HG02610 (cell line): ENCODE measurements around the gene TMEM200C.
"Not testable (repeated sequence)": the region's sequence is repeated elsewhere in the genome, so short reads cannot be mapped to it uniquely, and the experiment has no call there.

ENCODE experiments used
- ATAC-seq: cut with Tn5 transposase; IDR thresholded peaks from one replicate; pipeline ENCODE4 v1.9.1; 2021; ENCODE audit warnings: mild to moderate bottlenecking, moderate library complexity; ENCODE audit not compliant: unreplicated experiment

The TMEM200C gene

DNA sequence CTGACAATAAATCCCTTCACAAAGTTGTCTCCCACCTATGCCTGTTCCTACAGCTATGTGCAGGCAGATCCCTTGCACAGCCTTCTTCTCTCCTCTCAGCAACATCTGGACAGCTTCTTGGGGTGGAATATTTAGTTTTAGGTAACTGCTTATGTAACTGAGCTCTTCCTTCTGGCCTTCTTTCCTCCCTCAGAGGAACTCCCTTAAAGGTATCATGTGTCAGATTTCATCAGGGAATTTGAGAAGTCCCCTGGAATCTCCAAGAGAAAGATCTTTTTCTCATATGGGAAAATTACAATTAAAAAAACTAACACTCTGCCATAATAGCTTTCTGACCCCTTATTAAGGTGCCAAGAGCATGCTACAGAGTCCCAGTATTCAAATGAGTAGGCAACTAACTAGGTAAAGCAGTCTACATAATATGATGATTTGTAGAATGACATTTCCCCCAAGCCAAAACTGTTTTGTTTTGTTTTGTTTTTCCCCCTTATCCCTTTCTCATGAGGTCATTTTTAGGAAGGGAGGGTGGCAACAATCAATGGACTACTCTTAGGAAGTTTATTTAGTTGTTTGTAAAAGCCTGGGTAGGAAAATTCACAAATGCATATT lies 2.4 kb downstream of the TMEM200C start:
- no peak for ATAC-seq

DNA sequence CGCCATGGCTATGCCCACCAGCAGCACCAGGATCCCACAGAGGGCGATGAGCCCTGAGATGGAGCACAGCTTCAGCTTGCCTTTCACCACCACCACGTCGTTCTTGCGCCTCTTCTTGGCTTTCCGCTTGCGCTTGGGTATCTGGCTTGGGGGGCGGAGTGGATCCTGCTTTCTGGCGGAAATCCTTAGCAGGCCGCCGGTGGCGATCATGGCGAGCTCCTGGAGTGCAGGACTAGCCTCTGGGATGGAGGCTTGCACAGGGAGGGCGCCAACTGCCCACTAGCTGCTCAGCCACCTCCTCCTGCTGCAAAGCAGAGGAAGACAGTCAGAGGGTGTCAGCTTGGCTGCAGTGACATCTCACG lies 3.5 kb downstream of the TMEM200C start:
- no peak for ATAC-seq

GRCh38 chr18:5891184-5891853 lies 4.0 kb downstream of the TMEM200C start:
- ATAC-seq = no peak

DNA sequence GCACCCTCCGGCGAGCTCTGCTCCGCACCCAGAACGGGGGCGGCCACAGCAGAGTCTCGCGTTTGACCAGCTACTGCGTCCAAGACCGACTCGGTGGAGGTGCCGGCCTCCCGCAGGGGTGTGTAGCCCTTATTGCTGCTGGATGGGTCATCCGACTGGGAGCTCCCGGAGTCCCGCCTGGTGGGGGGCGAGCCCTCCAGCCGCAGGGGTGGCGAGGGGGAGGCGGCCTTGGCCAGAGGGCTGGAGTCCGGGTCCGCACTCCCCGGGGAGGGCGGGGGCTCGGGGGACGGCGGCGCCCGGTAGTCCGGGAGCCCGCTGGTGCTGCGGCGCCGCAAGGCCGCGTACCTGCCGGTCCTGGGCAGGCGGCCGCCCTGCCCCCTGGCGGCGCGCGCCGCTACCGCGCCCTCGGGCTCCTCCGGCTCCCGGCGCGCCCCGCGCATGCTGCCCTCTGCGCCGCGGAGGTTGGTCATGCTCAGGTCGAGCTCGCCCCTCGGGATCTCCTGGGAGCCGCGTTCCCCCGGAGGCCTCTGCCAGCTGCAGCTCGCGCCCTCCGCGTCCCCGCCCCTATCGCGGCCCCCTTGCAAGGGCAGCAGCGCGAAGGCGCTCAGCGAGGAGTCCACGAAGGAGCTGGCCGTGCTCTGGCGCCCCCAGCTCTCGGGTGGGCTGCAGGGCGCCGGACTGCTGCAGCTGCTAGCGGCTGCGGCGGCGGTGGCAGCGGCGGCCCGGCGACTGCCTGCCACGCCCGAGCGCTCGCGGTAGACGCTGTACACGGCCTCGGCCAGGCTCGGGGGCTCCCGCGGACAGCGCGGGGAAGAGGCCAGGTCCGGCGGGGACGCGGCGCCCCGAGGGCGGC lies 4.8 kb downstream of the TMEM200C start:
- peak; percentile 85 for ATAC-seq

DNA sequence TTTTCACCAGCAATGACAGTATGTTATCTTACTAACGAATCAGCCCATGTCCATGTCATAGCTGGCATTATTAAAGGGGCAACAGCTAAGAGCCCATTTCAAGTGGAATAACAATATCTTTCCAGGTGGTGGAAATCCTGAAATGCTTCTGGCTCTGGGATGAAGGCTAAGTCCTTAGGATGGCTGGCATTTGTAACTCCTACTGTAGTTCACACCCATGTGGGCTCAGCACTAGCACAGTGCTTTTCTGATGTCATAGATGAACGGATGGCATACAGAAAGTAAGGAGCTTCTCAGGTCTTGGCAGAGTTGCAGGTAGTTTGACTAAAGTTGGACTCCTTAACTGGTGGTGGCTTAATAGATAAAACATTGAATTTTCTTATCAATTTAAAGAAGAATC lies 10.0 kb downstream of the TMEM200C start:
- ATAC-seq = no peak

GRCh38 chr18:5884375-5884774 lies 10.9 kb downstream of the TMEM200C start:
- peak; percentile 93 for ATAC-seq

DNA sequence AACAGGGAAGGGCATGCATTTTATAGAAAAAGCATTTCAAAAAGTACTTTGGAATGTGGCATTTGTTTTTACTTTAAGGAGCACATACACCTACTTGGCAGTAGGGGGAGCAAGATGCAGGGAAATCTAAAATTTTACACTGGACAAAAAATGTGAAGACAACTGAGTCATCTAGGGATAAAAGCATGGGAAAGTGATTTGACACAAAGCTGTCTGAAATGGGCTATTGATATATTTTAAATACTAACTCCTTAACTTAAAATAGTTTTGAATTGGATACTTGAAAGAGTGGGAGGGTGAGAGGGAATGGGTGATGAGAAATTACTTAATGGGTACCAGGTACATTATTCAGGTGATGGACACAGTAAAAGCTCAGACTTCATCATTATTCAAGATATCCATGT lies 15.8 kb downstream of the TMEM200C start:
- ATAC-seq = no peak

DNA sequence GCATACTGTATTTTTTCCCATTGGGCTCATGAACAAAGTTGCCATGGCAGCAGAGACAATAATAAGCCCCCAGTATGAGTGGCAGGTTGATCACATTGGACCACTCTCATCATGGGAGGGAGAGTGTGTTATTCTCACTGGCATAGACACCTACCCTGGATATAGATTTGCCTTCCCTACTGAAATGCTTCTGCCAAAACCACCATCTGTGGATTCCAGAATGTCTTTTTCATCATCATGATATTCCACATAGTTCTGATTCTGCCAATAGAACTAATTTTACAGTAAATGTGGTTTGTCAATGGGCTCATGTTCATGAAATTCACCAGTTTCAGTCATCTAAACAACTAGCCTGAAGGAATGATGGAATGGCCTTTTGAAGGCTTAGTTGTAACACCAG lies 18.4 kb downstream of the TMEM200C start:
- ATAC-seq = no peak

- ATAC-seq = no peak
Measured at GRCh38 chr18:5874336-5874735, 21.0 kb downstream of the TMEM200C start.

GRCh38 chr18:5872886-5873285 lies 22.4 kb downstream of the TMEM200C start:
- no peak for ATAC-seq

GRCh38 chr18:5871426-5871825 lies 23.9 kb downstream of the TMEM200C start:
- ATAC-seq = no peak

DNA sequence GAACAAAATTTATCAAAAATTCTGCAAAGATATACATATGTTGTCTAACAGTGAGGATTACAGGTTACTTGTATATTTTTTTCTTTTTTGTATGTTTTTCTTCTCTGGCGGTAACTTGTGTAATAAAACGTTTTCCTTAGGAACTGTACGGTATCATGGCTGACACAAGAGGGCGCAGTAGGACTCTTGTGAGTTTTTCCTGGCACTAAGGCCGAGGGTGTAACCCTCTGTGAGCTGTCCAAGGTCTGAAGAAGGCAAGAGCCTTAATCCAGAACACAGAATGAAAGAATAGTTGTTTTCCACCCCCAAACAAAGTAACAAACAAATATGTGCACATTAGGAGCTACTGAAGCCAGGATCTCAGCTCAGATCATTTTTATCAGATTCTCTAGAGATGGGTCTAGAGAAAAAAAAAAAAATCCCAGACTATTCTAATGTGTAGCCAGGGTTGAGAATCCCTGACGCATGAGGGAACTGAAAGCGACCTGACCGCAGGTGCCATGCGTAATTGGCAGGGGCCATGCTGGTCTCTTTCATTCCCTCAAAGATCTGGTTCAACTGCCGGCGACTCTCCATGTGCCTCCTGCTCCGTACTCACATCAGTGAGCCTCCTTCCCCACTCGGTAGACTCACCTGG lies 27.0 kb downstream of the TMEM200C start:
- peak; percentile 75 for ATAC-seq

DNA sequence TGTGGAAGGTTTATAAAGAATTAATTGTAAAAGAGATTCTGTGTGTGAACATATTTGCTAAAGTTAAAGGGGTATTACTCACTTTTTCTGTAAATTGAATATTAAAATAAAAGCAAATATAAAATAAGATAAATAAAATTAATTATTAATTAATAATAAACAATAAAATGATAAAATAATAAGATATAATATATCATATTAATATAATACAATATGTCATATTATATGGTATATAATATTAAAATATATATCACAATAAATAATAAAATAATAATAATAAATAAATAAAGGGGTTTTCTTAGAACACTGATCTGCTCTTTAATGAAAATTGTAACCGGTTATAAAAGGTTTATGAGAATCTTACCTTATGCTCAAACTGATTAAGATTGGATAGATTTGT lies 29.8 kb downstream of the TMEM200C start:
- no peak for ATAC-seq

GRCh38 chr18:5862127-5862526 lies 33.2 kb downstream of the TMEM200C start:
- not testable (repeated sequence) for ATAC-seq

GRCh38 chr18:5857180-5857579 lies 38.1 kb downstream of the TMEM200C start:
- no peak for ATAC-seq

GRCh38 chr18:5853253-5853652 lies 42.1 kb downstream of the TMEM200C start:
- no peak for ATAC-seq

GRCh38 chr18:5851998-5852397 lies 43.3 kb downstream of the TMEM200C start:
- no peak for ATAC-seq

- ATAC-seq = no peak
Measured at GRCh38 chr18:5842653-5843052, 52.7 kb downstream of the TMEM200C start.

GRCh38 chr18:5841518-5841917 lies 53.8 kb downstream of the TMEM200C start:
- no peak for ATAC-seq

DNA sequence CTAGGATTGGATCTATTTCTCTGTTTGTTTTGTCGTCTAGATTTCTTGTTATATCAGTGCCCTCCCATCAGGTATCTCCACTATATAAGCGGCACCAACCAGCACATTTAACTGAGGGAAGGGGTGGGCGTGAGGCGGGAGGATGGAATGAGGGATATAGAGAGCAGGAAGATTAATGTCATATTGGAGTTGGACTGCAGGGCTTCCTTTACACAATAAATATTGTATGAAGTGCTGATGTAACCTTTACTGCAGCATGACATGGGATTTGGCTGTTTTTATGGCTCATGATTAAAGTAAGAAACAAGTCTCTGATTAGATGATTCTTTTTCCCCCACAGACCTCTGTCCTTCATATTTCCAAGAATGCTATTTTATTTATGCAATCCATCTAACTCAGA lies 54.8 kb downstream of the TMEM200C start:
- no peak for ATAC-seq

- no peak for ATAC-seq
Measured at GRCh38 chr18:5840025-5840424, 55.3 kb downstream of the TMEM200C start.

DNA sequence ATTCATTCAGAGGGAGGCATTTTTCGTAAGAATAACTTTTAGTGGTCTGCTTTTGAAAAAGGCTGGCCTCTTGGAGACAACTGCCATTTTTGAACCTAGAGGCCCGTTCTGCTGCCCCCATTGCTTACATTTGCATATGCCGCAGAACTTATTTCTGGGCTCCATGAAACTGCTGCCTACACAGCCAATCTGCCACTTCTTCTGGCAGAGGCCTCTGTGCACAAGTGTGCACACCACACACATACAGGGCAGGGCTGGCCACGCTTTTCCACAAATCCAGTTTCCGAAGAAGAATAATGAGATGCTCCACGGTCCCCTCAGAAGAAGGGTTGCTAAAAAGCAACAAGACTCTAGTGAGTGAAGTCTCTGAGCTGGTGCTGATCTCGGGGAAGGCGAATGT lies 56.2 kb downstream of the TMEM200C start:
- no peak for ATAC-seq
